Measurements from ENCODE around the gene SIT1. TPM values are rescaled to one million over a fixed set of nuclear protein-coding genes. Genes with fewer than 3 reads are reported as not detected.

The SIT1 gene
- total RNA-seq, 3 donors from 2014 or later = 1.2 to 3.3 (median 1.9) TPM

GRCh38 chr9:35689542-35690293 lies 39.0 kb upstream of the SIT1 start, which contains the start of gene TPM2:
Gene TPM2 (minus strand): TSS chr9:35689925. CDS start chr9:35689817, 108 bp downstream.
- ATAC-seq (peak; percentile 45), DNase-seq (peak; percentile 48 to 72 (median 68))
- TF ChIP-seq CTCF (IDR thresholded peaks at IDR 0.05) = no peak
- Histone ChIP-seq H3K36me3 (ENCODE audit: low read depth) (no peaks in the 10 kb centered on the region), H3K4me3 (peak within 1 kb of the TSS; percentile 44), H3K4me1 (ENCODE audit: low read depth) (peaks cover 7% of the 10 kb centered on the region), H3K9me3 (no peaks in the 10 kb centered on the region)
- intact Hi-C loops (cut with DNase I, micrococcal nuclease) = no loop called here

GRCh38 chr9:35688558-35689541 lies 38.1 kb upstream of the SIT1 start:
- peaks cover 7% of the 10 kb centered on the region for H3K4me1 ChIP-seq (ENCODE audit: low read depth)
- intact Hi-C loops (cut with DNase I, micrococcal nuclease) = no loop called here

GRCh38 chr9:35687972-35688557 lies 37.3 kb upstream of the SIT1 start:
- Histone ChIP-seq H3K4me1 (ENCODE audit: low read depth) (peaks cover 7% of the 10 kb centered on the region), H3K9me3 (no peaks in the 10 kb centered on the region), H3K36me3 (ENCODE audit: low read depth) (no peaks in the 10 kb centered on the region), H3K4me3 (no peak overlapping the region)
- ATAC-seq = no peak
- peak in 1 of 3 donors; percentile 5 for DNase-seq
- TF ChIP-seq CTCF (IDR thresholded peaks at IDR 0.05) = no peak
- intact Hi-C loops (cut with DNase I, micrococcal nuclease) = no loop called here

More at GRCh38 chr9:35688558-35689541, 38.1 kb upstream of the SIT1 start:
- H3K9me3 ChIP-seq = no peaks in the 10 kb centered on the region
- H3K4me3 ChIP-seq = peak overlapping the region; percentile 1
- no peak for TF ChIP-seq CTCF (IDR thresholded peaks at IDR 0.05)
- DNase-seq (peak in 1 of 3 donors; percentile 35), ATAC-seq (peak; percentile 8)
- no peaks in the 10 kb centered on the region for H3K36me3 ChIP-seq (ENCODE audit: low read depth)

- no peak for TF ChIP-seq CTCF (IDR thresholded peaks at IDR 0.05)
- peaks cover 7% of the 10 kb centered on the region for H3K4me1 ChIP-seq (ENCODE audit: low read depth)
- intact Hi-C loops (cut with DNase I, micrococcal nuclease) = no loop called here
- ATAC-seq (no peak), DNase-seq (peak in 1 of 3 donors; percentile 17)
- H3K36me3 ChIP-seq (ENCODE audit: low read depth) = no peaks in the 10 kb centered on the region
- no peaks in the 10 kb centered on the region for H3K9me3 ChIP-seq
- no peak overlapping the region for H3K4me3 ChIP-seq
Measured at GRCh38 chr9:35687306-35687705, 36.6 kb upstream of the SIT1 start.
